Loucy (cell line): ENCODE measurements around the gene SLC5A2.

Source experiments
- H2AFZ ChIP-seq: fragments of 200-600 bp; sonication (generic); 2 replicates; pipeline ENCODE4 v1.6.0; 2016; ENCODE audit warnings: antibody characterized with exemption, mild to moderate bottlenecking, low read length, moderate library complexity
- H3F3A ChIP-seq: fragments of 200-600 bp; 2 replicates; pipeline ENCODE4 v1.6.0; 2016; ENCODE audit warnings: antibody characterized with exemption, low read depth, mild to moderate bottlenecking
- H3K27me3 ChIP-seq: fragments of 200-600 bp; sonication (generic); 2 replicates; pipeline ENCODE4 v1.6.1; 2014; ENCODE audit warnings: low read length, mild to moderate bottlenecking; ENCODE audit not compliant: insufficient read depth, poor library complexity, severe bottlenecking
- H3K36me3 ChIP-seq: fragments of 200-600 bp; sonication (generic); 2 replicates; pipeline ENCODE4 v1.6.1; 2016; ENCODE audit warnings: low read length; ENCODE audit not compliant: insufficient read depth
- H3K4me1 ChIP-seq: fragments of 200-600 bp; sonication (generic); 2 replicates; pipeline ENCODE4 v1.5.1; 2014; ENCODE audit warnings: low read length, mild to moderate bottlenecking; ENCODE audit not compliant: insufficient read depth, poor library complexity, severe bottlenecking
- H3K4me2 ChIP-seq: fragments of 200-600 bp; sonication (generic); 2 replicates; pipeline ENCODE4 v1.6.0; 2014; ENCODE audit warnings: antibody characterized with exemption, low read length, low read depth, mild to moderate bottlenecking; ENCODE audit not compliant: poor library complexity, severe bottlenecking
- H3K4me3 ChIP-seq: fragments of 200-600 bp; sonication (generic); 2 replicates; pipeline ENCODE4 v1.5.1; 2014; ENCODE audit warnings: low read length, mild to moderate bottlenecking, mixed read lengths; ENCODE audit not compliant: poor library complexity, severe bottlenecking
- H3K79me2 ChIP-seq: fragments of 200-600 bp; sonication (generic); 2 replicates; pipeline ENCODE4 v1.6.1; 2014; ENCODE audit warnings: low read length; ENCODE audit not compliant: insufficient read depth
- H3K9ac ChIP-seq: fragments of 200-600 bp; sonication (generic); 2 replicates; pipeline ENCODE4 v1.6.0; 2014; ENCODE audit warnings: mild to moderate bottlenecking, low read depth, low read length, moderate library complexity; ENCODE audit not compliant: poor library complexity, severe bottlenecking
- H3K9me2 ChIP-seq: fragments of 200-600 bp; sonication (generic); replicated peaks from 2 replicates; pipeline ENCODE4 v1.6.1; 2016; ENCODE audit warnings: low read depth, low read length, mixed read lengths
- H3K9me3 ChIP-seq: fragments of 200-600 bp; sonication (generic); 2 replicates; pipeline ENCODE4 v1.6.1; 2014; ENCODE audit warnings: mild to moderate bottlenecking, antibody characterized with exemption, low read length, low read depth; ENCODE audit not compliant: insufficient read depth
- H4K20me1 ChIP-seq: fragments of 200-600 bp; sonication (generic); 2 replicates; pipeline ENCODE4 v1.6.0; 2014; ENCODE audit warnings: antibody characterized with exemption, low read length, mild to moderate bottlenecking; ENCODE audit not compliant: insufficient read depth, poor library complexity, severe bottlenecking
- CTCF ChIP-seq: fragments of 200-600 bp; sonication (generic); conservative IDR thresholded peaks from 2 replicates; pipeline ENCODE4 v1.5.1; 2014; ENCODE audit warnings: mild to moderate bottlenecking, antibody characterized with exemption, low read length
- EZH2phosphoT487 ChIP-seq: fragments of 200-600 bp; IDR thresholded peaks from 2 replicates; pipeline ENCODE4 v1.6.1; 2018; ENCODE audit warnings: antibody characterized with exemption, mild to moderate bottlenecking, moderate library complexity, borderline replicate concordance

The SLC5A2 gene

GRCh38 chr16:31507617-31507928 is 24.6 kb downstream of the SLC5A2 start:
- Histone ChIP-seq H3K4me1 (peaks cover 53% of the 10 kb centered on the region), H3K9me2 (no peaks in the 10 kb centered on the region), H3K79me2 (peaks cover 42% of the 10 kb centered on the region), H4K20me1 (peaks cover 10% of the 10 kb centered on the region), H2AFZ (peak overlapping the region; percentile 66; the same call in 1 of the 2 replicates), H3K9ac (peak overlapping the region; percentile 99), H3F3A (peaks cover 10% of the 10 kb centered on the region), H3K4me2 (peak overlapping the region; percentile 98), H3K36me3 (no peaks in the 10 kb centered on the region), H3K9me3 (peaks cover 2% of the 10 kb centered on the region; the same call in 1 of the 2 replicates), H3K27me3 (peaks cover 5% of the 10 kb centered on the region), H3K4me3 (peak overlapping the region; percentile 98)
- no peak for TF ChIP-seq EZH2phosphoT487
- TF ChIP-seq CTCF, result no peak

- TF ChIP-seq EZH2phosphoT487, result no peak
- no peak for TF ChIP-seq CTCF
- H3K79me2 ChIP-seq, result peaks cover 42% of the 10 kb centered on the region
- peak within 1 kb of the TSS; percentile 66 for H2AFZ ChIP-seq
- H3K4me3 ChIP-seq, result peak within 1 kb of the TSS; percentile 98
- H4K20me1 ChIP-seq, result peaks cover 10% of the 10 kb centered on the region
- peaks cover 55% of the 10 kb centered on the region for H3K4me1 ChIP-seq
- H3K9me2 ChIP-seq, result no peaks in the 10 kb centered on the region
- H3K36me3 ChIP-seq, result no peaks in the 10 kb centered on the region
- peaks cover 4% of the 10 kb centered on the region; the same call in 1 of the 2 replicates for H3K9me3 ChIP-seq
- peak within 1 kb of the TSS; percentile 99 for H3K9ac ChIP-seq
- H3K4me2 ChIP-seq, result peak within 1 kb of the TSS; percentile 98
- H3K27me3 ChIP-seq, result peaks cover 5% of the 10 kb centered on the region
- peaks cover 11% of the 10 kb centered on the region for H3F3A ChIP-seq
Observed at GRCh38 chr16:31507929-31508705, 25.2 kb downstream of the SLC5A2 start, which contains the start of gene RUSF1. RUSF1 (minus strand) TSS chr16:31508391; CDS start chr16:31508373, 18 bp downstream.

GRCh38 chr16:31508706-31509195 is 25.8 kb downstream of the SLC5A2 start:
- peaks cover 57% of the 10 kb centered on the region for H3K4me1 ChIP-seq

More at GRCh38 chr16:31508706-31509195, 25.8 kb downstream of the SLC5A2 start:
- H4K20me1 ChIP-seq, result peaks cover 10% of the 10 kb centered on the region
- H3K36me3 ChIP-seq, result no peaks in the 10 kb centered on the region
- peak overlapping the region; percentile 99 for H3K9ac ChIP-seq
- peaks cover 5% of the 10 kb centered on the region for H3K27me3 ChIP-seq
- peaks cover 13% of the 10 kb centered on the region for H3F3A ChIP-seq
- H3K9me2 ChIP-seq, result no peaks in the 10 kb centered on the region
- peak overlapping the region; percentile 98 for H3K4me2 ChIP-seq
- H3K9me3 ChIP-seq, result peaks cover 4% of the 10 kb centered on the region; the same call in 1 of the 2 replicates
- peak overlapping the region; percentile 98 for H3K4me3 ChIP-seq
- H2AFZ ChIP-seq, result peak overlapping the region; percentile 66
- TF ChIP-seq CTCF (no peak), EZH2phosphoT487 (no peak)
- H3K79me2 ChIP-seq, result peaks cover 42% of the 10 kb centered on the region
